PC-9 (cell line): ENCODE measurements around the gene ALAS2. TPM values are rescaled to one million over a fixed set of nuclear protein-coding genes. Genes with fewer than 3 reads are reported as not detected.

Source experiments
- BruUV-seq: library from RNA; stranded (reverse); fragments of 400-500 nt; replicated peaks from 2 replicates; lab custom pipeline; 2021; lab: Mats Ljungman, UMichigan
- CTCF ChIA-PET: fragments of 300-600 bp; sonication (Branson Sonifier 250); formaldehyde crosslinking; loops from one replicate; lab custom pipeline; 2022; ENCODE audit warnings: antibody characterized with exemption; lab: Charles Lee
- POLR2A ChIA-PET: fragments of 300-600 bp; sonication (Branson Sonifier 250); formaldehyde crosslinking; loops from one replicate; lab custom pipeline; 2022; ENCODE audit warnings: antibody characterized with exemption; ENCODE audit not compliant: unreplicated experiment; lab: Charles Lee
- DNase-seq, 2 experiments: peaks; one replicate each; pipeline versions ENCODE4 v3.0.0 to v3.0.0-alpha.2; 2015 to 2022; ENCODE audit warnings: mixed read lengths in 1 of 2
- H2AFZ ChIP-seq: fragments of 200-600 bp; sonication (generic); 2 replicates; pipeline ENCODE4 v1.8.1; 2017; ENCODE audit warnings: antibody characterized with exemption
- H3F3A ChIP-seq: fragments of 200-600 bp; sonication (generic); 2 replicates; pipeline ENCODE4 v1.8.1; 2017; ENCODE audit warnings: antibody characterized with exemption, mild to moderate bottlenecking, low read depth; ENCODE audit not compliant: insufficient read depth
- H3K27ac ChIP-seq: fragments of 200-600 bp; sonication (generic); 2 replicates; pipeline ENCODE4 v1.6.1; 2016; ENCODE audit warnings: mixed run types
- H3K27me3 ChIP-seq: fragments of 200-600 bp; sonication (generic); 2 replicates; pipeline ENCODE4 v1.6.1; 2016; ENCODE audit warnings: low read depth, mixed run types; ENCODE audit not compliant: insufficient read depth
- H3K36me3 ChIP-seq: fragments of 200-600 bp; sonication (generic); 2 replicates; pipeline ENCODE4 v1.6.1; 2016; ENCODE audit warnings: low read depth, mixed run types
- H3K4me1 ChIP-seq: fragments of 200-600 bp; sonication (generic); replicated peaks from 2 replicates; pipeline ENCODE4 v1.6.1; 2016; ENCODE audit warnings: mixed run types; ENCODE audit not compliant: insufficient read depth
- H3K4me2 ChIP-seq: fragments of 200-600 bp; sonication (generic); 2 replicates; pipeline ENCODE4 v1.6.1; 2017; ENCODE audit warnings: mixed run types
- H3K4me3 ChIP-seq: fragments of 200-600 bp; sonication (generic); 2 replicates; pipeline ENCODE4 v1.6.1; 2016; ENCODE audit warnings: mixed run types
- H3K79me2 ChIP-seq: fragments of 200-600 bp; sonication (generic); 2 replicates; pipeline ENCODE4 v1.6.1; 2017; ENCODE audit warnings: low read depth, mixed run types
- H3K9me2 ChIP-seq: fragments of 200-600 bp; sonication (generic); 2 replicates; pipeline ENCODE4 v1.8.1; 2017; ENCODE audit warnings: mild to moderate bottlenecking; ENCODE audit not compliant: insufficient read depth
- H3K9me3 ChIP-seq: fragments of 200-600 bp; sonication (generic); 2 replicates; pipeline ENCODE4 v1.8.1; 2016; ENCODE audit warnings: low read depth; ENCODE audit not compliant: insufficient read depth
- H4K20me1 ChIP-seq: fragments of 200-600 bp; sonication (generic); 2 replicates; pipeline ENCODE4 v1.8.1; 2017; ENCODE audit not compliant: insufficient read depth
- EZH2 ChIP-seq: fragments of 200-600 bp; sonication (generic); IDR thresholded peaks from 2 replicates; pipeline ENCODE4 v1.8.0; 2017; ENCODE audit warnings: antibody characterized with exemption, low read depth
- intact Hi-C: fragments of 100-400 bp; cut with micrococcal nuclease; formaldehyde crosslinking; loops from one replicate; pipeline ENCODE4 v1.10.0; 2022; ENCODE audit not compliant: unreplicated experiment
- total RNA-seq: library from RNA; stranded (reverse); gene quantifications from 2 replicates; pipeline ENCODE4 v1.2.3, GENCODE V29; 2021
- TF ChIP-seq, protein P1 (sequence below): fragments of 200-600 bp; sonication (generic); conservative IDR thresholded peaks from 2 replicates; pipeline ENCODE4 v1.6.1; 2017; ENCODE audit warnings: mixed run types, antibody characterized with exemption, mild to moderate bottlenecking, moderate library complexity

ALAS2 gene
- total RNA-seq, 1 experiment from 2014 or later: not detected

- ChIA-PET POLR2A (no interaction called here), CTCF (no interaction called here)
- intact Hi-C loops: no loop called here
- Histone ChIP-seq H3K9me2 (no peaks in the 10 kb centered on the region), H3K36me3 (no peaks in the 10 kb centered on the region), H3K4me3 (no peak overlapping the region), H2AFZ (no peak overlapping the region), H3K27me3 (no peaks in the 10 kb centered on the region), H3K9me3 (no peaks in the 10 kb centered on the region), H4K20me1 (no peaks in the 10 kb centered on the region), H3K4me2 (no peak overlapping the region), H3K4me1 (peaks cover 5% of the 10 kb centered on the region; the same call in 1 of the 2 replicates), H3F3A (no peaks in the 10 kb centered on the region), H3K79me2 (no peaks in the 10 kb centered on the region), H3K27ac (no peak overlapping the region)
- no TSS peak for BruUV-seq
- TF ChIP-seq, protein P1, sequence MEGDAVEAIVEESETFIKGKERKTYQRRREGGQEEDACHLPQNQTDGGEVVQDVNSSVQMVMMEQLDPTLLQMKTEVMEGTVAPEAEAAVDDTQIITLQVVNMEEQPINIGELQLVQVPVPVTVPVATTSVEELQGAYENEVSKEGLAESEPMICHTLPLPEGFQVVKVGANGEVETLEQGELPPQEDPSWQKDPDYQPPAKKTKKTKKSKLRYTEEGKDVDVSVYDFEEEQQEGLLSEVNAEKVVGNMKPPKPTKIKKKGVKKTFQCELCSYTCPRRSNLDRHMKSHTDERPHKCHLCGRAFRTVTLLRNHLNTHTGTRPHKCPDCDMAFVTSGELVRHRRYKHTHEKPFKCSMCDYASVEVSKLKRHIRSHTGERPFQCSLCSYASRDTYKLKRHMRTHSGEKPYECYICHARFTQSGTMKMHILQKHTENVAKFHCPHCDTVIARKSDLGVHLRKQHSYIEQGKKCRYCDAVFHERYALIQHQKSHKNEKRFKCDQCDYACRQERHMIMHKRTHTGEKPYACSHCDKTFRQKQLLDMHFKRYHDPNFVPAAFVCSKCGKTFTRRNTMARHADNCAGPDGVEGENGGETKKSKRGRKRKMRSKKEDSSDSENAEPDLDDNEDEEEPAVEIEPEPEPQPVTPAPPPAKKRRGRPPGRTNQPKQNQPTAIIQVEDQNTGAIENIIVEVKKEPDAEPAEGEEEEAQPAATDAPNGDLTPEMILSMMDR: no peak
- no peak for TF ChIP-seq EZH2
- no peak for DNase-seq
Measured at GRCh38 chrX:54977387-54977786, 53.4 kb downstream of the ALAS2 start.

- POLR2A ChIA-PET: no interaction called here
- intact Hi-C loops: no loop called here
- no peaks in the 10 kb centered on the region for H4K20me1 ChIP-seq
Measured at GRCh38 chrX:54964766-54965497, 65.8 kb downstream of the ALAS2 start.

GRCh38 chrX:54961750-54962149, 69.0 kb downstream of the ALAS2 start:
- H3K27ac ChIP-seq: no peak overlapping the region
- no TSS peak for BruUV-seq
- TF ChIP-seq EZH2: no peak
- TF ChIP-seq, protein P1: no peak
- no peak overlapping the region for H3K4me3 ChIP-seq
- no peaks in the 10 kb centered on the region for H3K79me2 ChIP-seq
- H3F3A ChIP-seq: no peaks in the 10 kb centered on the region
- H3K36me3 ChIP-seq: no peaks in the 10 kb centered on the region
- H3K4me2 ChIP-seq: no peak overlapping the region
- H3K27me3 ChIP-seq: no peaks in the 10 kb centered on the region
- intact Hi-C loops: no loop called here
- no peak for DNase-seq
- no peaks in the 10 kb centered on the region for H4K20me1 ChIP-seq
- no peaks in the 10 kb centered on the region for H3K4me1 ChIP-seq
- ChIA-PET CTCF (no interaction called here), POLR2A (no interaction called here)
- H2AFZ ChIP-seq: no peak overlapping the region
- no peaks in the 10 kb centered on the region for H3K9me2 ChIP-seq
- no peaks in the 10 kb centered on the region for H3K9me3 ChIP-seq

More at GRCh38 chrX:54964766-54965497, 65.8 kb downstream of the ALAS2 start:
- no TSS peak for BruUV-seq
- Histone ChIP-seq H3F3A (no peaks in the 10 kb centered on the region), H3K9me3 (no peaks in the 10 kb centered on the region), H3K27me3 (no peaks in the 10 kb centered on the region), H3K27ac (no peak overlapping the region), H3K36me3 (no peaks in the 10 kb centered on the region), H3K79me2 (no peaks in the 10 kb centered on the region), H3K4me3 (no peak overlapping the region), H3K4me1 (no peaks in the 10 kb centered on the region), H3K4me2 (no peak overlapping the region), H2AFZ (no peak overlapping the region), H3K9me2 (no peaks in the 10 kb centered on the region)
- no peak for DNase-seq
- CTCF ChIA-PET: no interaction called here
- TF ChIP-seq EZH2: no peak
- TF ChIP-seq, protein P1: no peak

Other genes starting within 250 kb of the ALAS2 start
- gene ITIH6, start 232.7 kb downstream of the ALAS2 start, total RNA-seq: not detected in 2 replicates
- 108 and 137 TPM in 2 replicates for gene MAGED2, start 223.2 kb downstream of the ALAS2 start, total RNA-seq
- not detected in 2 replicates for gene TRO, start 110.2 kb downstream of the ALAS2 start, total RNA-seq
- gene PFKFB1, start 36.8 kb downstream of the ALAS2 start, total RNA-seq: 0.63 and 0.74 TPM in 2 replicates
- 48.0 and 57.7 TPM in 2 replicates for gene APEX2, start 30.6 kb downstream of the ALAS2 start, total RNA-seq
- not detected in 2 replicates for gene PAGE2B, start 44.1 kb upstream of the ALAS2 start, total RNA-seq
- gene PAGE2, start 58.0 kb upstream of the ALAS2 start, total RNA-seq: not detected in 2 replicates
- gene PAGE5, start 189.4 kb upstream of the ALAS2 start, total RNA-seq: not detected in 2 replicates
- not detected in 2 replicates for gene PAGE3, start 233.9 kb upstream of the ALAS2 start, total RNA-seq